Stimulated activated naive CD8-positive, alpha-beta T cell treated with anti-CD3 and anti-CD28 coated beads, Interleukin-15, Interleukin-2, amounts not matched to agents 100 U/mL and 50 U/mL, for 24 hours (primary cell): Measurements from ENCODE around the gene CLPTM1.
"Not testable (repeated sequence)": the region's sequence is repeated elsewhere in the genome, so short reads cannot be mapped to it uniquely, and the experiment has no call there.

Experiments used
- ATAC-seq: fragments of 150-1000 bp; cut with Tn5 transposase; one replicate; pipeline ENCODE4 v1.10.0; 2021
- DNase-seq: peaks from one replicate; pipeline ENCODE4 v3.0.0; 2021

CLPTM1 gene

GRCh38 chr19:44974857-44975256 is 19.7 kb downstream of the CLPTM1 start:
- DNase-seq (no peak), ATAC-seq (no peak)

GRCh38 chr19:44975444-44975843 is 20.3 kb downstream of the CLPTM1 start:
- no peak for ATAC-seq
- DNase-seq: no peak

- no peak for DNase-seq
- ATAC-seq: no peak
These were observed 28.8 kb downstream of the CLPTM1 start for GRCh38 chr19:44984005-44984404.

GRCh38 chr19:44985445-44985844 is 30.3 kb downstream of the CLPTM1 start:
- DNase-seq: no peak
- no peak for ATAC-seq

GRCh38 chr19:44986389-44986788 is 31.2 kb downstream of the CLPTM1 start:
- DNase-seq (no peak), ATAC-seq (no peak)

- DNase-seq: no peak
- no peak for ATAC-seq
These were observed 32.0 kb downstream of the CLPTM1 start for GRCh38 chr19:44987148-44987675.

GRCh38 chr19:44988273-44988672 is 33.1 kb downstream of the CLPTM1 start:
- ATAC-seq (no peak), DNase-seq (no peak)

GRCh38 chr19:44988896-44989556 is 33.8 kb downstream of the CLPTM1 start:
- peak; percentile 63 for ATAC-seq
- DNase-seq: peak; percentile 70

GRCh38 chr19:44990459-44990858 is 35.3 kb downstream of the CLPTM1 start:
- DNase-seq: no peak
- no peak for ATAC-seq

- DNase-seq: no peak
- no peak for ATAC-seq
These were observed 35.8 kb downstream of the CLPTM1 start for GRCh38 chr19:44990966-44991365.

- no peak for DNase-seq
- no peak for ATAC-seq
These were observed 37.4 kb downstream of the CLPTM1 start for GRCh38 chr19:44992336-44993163.

- DNase-seq: no peak
- no peak for ATAC-seq
These were observed 38.3 kb downstream of the CLPTM1 start for GRCh38 chr19:44993526-44993925.

- ATAC-seq (no peak), DNase-seq (no peak)
These were observed 38.9 kb downstream of the CLPTM1 start for GRCh38 chr19:44993926-44994537.

- ATAC-seq (no peak), DNase-seq (no peak)
These were observed 42.8 kb downstream of the CLPTM1 start for GRCh38 chr19:44998025-44998424.

GRCh38 chr19:44999131-44999925 is 44.1 kb downstream of the CLPTM1 start:
- ATAC-seq, DNase-seq: not testable (repeated sequence)

GRCh38 chr19:45000665-45001064 is 45.5 kb downstream of the CLPTM1 start:
- not testable (repeated sequence) for ATAC-seq, DNase-seq

- peak; percentile 99 for DNase-seq
- peak; percentile 68 for ATAC-seq
These were observed 46.0 kb downstream of the CLPTM1 start, which contains the start of gene RELB for GRCh38 chr19:45001087-45001739. RELB (plus strand) TSS chr19:45001464; CDS start chr19:45001580, 116 bp downstream.

- ATAC-seq (no peak), DNase-seq (no peak)
These were observed 48.3 kb downstream of the CLPTM1 start for GRCh38 chr19:45003485-45003884.

GRCh38 chr19:45005787-45006186 is 50.6 kb downstream of the CLPTM1 start:
- ATAC-seq (no peak), DNase-seq (no peak)

- DNase-seq (no peak), ATAC-seq (no peak)
These were observed 53.4 kb downstream of the CLPTM1 start for GRCh38 chr19:45008552-45008951.

- no peak for ATAC-seq
These were observed 54.6 kb downstream of the CLPTM1 start for GRCh38 chr19:45009625-45010255.

More at GRCh38 chr19:45009625-45010255, 54.6 kb downstream of the CLPTM1 start:
- no peak for DNase-seq
